Stromal cell of bone marrow (primary cell): ENCODE results near the gene JADE2.

Source experiments
- DNase-seq: peaks from one replicate; pipeline ENCODE4 v3.0.0-alpha.2; 2012; ENCODE audit warnings: low read depth

JADE2 gene

DNA sequence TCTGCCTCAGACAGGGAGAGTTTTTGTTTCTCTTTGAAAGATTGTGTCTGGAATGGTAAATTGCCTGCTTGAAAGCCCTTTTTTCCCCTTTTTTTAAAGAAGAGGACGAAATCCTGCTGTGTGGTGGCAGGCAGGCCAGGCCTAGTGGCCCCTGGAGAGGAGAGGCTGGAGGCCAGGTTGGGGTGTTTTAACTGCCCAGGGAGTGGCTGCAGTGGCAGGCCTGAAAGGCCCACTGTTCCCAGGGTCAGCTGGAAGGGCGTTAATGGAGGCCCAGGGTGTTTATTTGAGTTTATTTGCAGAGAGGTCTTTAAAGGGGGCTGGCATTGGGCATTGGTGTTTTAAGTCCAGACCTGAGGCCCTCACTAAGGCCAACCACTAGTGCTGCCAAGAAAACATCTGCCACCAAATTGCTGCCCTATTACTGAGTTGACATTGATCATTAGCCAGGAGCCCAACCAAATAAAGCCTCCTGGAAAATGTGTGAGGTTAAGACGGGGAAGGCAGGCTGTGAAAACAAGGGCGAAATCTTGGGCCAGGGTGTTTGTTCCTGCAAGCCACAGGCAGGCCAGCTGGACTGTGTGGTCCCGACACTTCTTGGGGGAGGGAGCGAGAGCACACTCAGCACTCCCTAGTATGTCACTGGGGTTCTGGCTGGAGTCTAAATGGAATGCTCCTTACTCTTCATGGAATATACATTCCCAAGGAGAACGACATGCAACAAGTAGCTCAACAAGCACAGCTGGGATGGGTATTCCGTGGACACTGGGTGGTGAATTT is 5.0 kb downstream of the JADE2 start:
- DNase-seq: no peak

DNA sequence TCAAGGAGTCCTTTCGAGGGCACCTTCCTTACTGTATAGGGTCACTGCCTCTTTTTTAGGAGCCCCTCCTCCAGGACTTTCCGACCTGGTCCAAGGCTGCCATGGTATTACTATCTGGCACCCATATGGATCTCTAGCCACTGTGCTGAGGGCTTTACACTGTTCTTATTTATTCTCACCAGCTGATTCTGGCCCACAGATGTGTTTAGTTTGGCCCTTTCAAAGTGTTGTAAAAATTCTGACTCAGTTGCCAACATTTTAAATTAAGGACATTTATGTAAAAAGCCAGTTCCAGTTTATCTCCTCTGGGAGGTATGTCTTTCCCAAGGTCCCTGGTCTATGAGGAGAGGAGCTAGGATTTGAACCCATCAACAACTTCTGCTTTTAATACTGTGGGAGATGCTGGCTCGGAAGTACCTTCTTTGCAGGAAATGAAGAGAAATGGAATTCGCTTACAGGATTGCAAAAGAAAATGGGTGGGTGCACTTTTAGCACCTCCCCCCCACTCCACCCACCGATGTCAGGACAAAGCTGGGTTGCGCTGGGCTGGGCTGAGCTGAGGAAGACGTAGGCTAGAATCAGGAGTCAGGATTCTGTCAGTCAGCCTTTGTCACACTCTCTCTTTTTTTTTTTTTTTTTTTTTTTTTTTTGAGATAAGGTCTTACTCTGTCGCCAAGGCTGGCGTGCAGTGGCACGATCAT is 7.8 kb downstream of the JADE2 start:
- no peak for DNase-seq

DNA sequence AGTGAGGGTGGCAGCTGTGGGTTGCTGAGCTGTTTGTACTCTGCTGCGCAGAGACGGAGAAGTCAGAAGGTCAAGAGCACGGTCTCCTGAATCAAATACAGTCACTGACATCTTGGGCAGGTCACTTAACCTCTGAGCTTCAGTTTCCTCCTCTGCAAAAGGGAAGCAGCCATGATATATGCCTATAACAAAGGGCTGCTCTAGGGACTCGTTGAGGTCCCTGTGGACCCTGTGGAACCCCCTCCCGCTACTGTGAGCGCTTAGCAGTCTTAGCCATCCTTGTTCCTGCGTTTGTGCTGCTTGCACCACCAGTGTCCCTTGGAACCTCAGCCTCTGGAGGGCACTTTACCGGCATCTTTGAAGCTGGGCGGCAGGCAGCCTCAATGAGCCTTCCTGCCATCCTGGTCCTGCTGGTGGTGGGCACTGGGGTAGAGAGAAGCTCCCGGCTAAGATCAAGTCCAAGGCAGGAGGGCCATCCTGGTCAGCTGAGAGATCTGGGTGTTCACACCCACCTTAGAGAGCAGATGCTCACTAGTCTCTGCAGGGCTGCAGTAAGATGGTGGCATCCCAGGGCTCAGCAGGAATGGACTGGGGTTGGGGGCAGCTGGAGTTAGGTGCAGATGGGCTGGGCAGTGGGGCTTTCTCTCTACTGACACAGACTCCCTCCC is 8.7 kb downstream of the JADE2 start:
- no peak for DNase-seq

DNA sequence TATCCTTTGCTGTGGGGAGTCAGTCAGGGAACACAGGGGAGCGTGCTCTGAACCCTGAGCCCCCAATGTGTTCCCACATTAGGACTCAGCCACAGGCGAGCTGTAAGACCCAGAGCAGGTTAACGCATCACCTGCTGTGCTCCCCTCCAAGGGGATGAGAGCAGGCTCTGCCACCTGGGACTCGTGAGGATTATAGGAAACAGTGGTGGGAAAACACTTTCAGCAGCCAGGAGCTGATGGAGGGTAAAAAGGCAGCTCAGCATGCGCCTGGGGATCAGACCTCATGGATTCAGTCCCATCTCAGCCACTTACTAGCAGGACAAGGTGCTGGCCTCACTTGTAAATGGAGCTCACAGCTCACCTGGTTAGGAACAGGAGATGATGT is 9.2 kb downstream of the JADE2 start:
- no peak for DNase-seq

DNA sequence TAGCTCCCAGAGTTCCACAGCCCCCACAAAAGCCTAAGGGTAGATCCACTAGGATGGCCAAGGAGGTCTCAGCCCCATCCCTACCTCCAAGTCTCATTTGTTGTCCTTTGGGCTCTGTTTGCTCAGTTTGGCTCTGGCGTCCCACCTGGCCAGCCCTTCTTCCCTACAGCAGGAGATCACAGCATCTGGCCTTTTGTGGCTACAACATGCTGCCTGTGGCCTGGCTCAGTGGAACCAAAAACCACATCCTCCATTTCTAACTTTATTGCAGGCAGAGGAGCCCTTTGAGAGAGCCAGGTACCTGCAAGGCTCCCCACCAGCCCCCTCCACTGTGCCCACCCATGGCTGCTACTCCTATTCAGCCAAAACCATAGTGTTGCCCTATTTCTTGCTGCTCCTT is 11.4 kb downstream of the JADE2 start:
- no peak for DNase-seq

DNA sequence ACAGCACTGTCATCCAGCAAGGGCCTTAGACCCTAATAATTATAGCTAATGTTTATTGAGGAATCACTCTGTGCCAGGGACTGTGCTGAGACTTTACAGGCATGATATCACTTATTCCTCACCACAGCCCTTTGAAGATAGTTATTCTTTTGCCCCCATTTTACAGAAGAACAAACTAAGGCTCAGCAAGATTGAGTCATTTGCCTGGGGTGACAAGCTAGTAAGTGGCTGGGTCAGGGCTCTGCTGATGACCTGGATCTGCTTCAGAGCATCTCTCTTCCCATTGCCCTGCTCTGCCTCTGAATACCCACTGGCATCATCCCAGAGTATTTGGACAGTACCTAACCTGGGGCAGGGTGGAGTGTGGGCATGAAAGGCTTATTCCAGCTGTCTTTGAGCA is 11.8 kb downstream of the JADE2 start:
- DNase-seq: no peak

DNA sequence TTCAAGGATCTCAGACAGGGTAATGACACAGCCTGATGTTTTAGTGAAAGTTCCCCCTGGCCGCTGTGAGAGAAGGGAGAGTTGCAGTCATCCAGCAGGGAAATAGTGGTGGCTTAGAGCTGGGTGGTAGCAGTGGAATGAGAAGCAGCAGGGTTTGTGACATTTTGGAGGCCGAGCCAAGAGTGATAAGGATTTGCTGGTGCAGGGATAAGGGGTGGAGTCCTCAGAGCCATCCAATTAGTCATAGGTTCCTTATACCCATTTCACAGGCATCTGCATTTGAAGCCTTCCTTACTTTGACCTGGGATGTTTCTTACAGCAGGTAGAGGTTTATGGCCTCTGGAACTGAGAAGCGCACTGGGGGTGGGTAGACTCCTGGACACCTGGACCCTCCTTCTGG is 12.8 kb downstream of the JADE2 start:
- DNase-seq: no peak

DNA sequence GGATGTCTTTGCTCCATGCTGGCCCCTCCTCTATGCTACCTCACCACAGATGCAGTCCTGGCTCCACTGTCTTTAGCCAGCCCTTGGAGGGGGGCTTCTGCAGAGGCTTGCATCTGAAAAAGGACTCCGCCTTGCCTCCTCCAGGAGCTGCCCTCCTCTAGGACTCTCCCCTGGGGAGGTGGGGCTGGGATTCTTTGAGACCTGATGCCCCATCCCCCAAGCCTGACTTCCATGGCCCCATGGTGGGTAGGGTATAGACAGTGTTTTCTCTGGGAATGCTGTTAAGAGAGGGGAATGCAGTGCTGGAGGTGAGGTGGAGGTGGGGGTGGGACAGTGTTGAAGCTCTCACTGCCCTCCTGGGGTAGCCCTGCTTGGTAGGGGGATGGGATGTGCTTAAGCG is 14.3 kb downstream of the JADE2 start:
- no peak for DNase-seq

DNA sequence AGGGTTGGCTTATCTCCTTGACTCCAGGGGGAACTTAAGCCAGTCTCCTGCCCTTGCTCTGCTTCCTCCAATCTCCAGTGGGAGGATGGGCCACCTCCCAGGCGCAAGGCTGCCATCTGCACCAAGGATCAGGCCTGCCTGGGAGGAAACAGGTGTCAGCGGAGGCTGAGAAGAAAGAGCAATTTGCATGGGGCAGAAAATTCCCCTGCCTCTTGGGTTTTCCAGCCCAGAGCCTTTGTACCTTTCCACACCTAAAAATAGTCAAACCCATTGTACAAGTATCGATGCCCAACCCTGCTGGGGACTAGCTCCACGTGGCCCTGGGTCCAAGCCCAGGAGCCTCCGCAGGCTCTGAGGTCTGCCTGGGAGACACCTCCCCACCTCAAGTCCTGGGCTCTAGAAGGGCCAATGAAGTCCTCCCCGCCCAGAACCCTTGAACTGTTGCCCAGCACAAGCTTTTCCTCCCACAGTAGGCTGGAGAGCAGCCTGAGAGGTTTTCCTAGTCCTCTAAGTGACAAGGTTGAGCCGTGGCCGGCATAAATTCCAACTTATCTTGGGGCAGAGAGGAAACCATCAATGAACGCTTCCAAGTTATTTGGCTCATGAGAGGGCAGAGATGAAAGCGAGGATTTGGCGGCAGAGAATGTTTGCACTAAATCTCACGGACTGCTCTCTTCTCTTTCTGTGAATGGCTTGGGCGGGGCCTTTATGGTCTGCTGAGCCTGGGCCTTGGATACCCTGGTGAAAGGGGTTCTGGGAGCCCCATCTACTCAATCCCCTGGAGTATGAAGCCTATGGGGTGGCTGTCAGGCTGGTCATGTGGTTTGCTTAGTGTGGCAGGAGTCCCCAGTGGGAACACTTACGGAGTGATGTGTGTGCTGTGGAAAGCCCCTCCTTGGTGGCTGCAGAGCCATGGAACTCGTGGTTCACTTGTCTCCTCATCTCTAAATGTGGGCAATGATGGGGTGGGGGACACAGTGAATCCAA is 15.6 kb downstream of the JADE2 start:
- DNase-seq: no peak

DNA sequence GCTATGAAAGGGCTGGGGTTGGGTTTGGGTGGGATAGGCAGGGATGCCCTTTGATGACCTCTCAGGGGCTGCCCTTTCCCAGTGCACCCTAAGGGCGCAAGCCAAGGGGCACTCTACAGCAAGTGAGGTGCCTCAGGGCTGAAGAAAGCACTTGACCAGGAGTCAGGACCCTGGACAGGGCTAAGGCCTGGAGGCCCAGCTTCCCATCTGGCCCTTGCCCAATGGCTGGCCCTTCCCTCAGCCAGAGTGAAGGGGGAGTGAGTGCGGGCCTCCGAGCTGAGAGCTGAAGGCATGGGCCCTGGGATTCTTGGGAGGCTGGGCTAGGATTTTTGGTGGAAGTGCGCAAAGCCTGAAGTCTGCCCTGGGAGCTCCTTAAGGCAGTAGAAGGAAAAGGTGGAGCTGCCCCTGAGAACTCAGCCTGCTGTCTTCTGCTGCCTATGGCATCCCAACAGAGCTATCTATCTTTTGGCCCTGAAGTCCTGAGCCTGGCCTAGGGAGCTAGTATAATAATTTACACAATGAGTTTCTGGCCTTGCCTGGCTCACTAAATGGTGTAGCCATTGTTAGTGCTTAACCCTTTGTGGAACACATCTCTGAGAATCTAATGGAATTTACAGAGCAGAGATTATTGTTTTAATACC is 16.4 kb downstream of the JADE2 start:
- no peak for DNase-seq

DNA sequence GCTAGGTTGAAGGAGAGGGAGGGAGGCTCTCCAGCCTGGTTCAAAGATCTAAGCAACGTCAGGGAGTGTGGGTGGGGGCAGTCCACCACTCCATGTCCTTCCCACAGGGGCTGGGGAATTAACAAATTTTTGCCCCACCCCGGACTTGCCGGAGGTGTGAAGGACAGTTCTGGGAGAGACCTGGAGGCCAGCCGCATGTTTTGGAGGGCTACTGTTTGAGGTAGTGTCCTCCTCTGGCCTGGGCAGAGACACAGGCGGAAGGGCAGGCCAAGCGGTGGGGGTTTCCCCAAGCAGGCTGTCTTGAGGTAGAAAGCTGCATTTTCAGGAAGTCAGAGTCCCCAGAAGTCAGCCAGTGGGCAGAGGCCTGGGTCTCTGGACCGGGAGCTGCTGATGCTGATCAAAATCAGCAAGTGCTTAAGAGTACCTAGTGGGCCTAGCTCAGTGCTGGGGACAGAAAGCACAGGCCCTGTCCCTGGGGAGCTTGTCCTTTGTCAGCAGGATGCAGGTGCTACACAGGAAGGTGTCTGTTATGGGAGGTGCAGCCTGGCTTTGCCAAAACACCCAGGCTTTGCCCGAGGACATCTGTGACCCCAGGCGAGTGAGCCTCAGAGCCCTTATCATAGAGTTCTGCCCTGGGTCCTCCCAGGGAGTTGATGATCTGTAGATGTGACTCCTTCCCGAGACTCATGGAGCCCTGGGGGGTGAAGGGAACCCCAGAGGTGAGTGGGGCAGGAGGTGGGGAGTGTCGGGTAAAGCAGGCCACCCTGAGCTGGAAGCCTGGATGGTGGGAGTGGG is 18.5 kb downstream of the JADE2 start:
- no peak for DNase-seq

DNA sequence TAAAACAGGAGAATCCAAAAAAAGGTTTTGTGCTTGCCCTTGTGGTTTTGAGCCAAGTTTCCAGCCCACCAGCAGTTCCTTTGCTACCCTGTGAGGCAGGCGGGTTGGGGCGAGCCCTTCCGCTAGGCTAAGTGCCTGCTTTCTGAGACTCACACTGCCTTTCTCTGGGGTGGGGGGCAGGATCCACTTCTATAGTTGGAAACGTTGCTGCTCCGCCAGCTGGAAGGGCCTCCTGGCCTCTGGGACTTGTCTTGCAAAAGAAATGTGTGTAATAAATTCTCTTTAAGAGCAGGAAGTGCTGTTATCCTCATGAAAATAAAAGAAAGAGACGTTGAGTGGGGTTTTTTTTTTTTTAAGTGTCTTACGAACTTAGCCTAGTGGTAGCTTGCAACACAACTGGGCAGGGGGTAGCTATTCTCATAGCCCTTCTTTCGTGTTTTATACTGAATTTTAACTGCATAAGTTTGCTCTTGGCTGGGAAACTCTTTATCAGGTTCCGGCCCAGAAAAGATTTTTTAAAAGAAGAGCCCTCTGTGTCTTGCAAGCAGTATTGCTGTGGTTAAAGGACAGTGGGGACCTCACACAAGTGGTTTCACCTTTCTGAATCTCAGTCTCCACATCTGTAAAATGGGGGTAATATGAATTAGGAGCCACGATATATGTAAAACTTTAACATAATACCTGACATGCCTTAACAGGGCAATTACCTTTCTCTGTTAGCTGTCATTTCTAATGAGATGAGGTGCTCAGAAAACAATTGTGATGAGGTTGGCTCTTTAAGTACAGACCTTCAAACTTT is 19.8 kb downstream of the JADE2 start:
- DNase-seq: peak; percentile 48

DNA sequence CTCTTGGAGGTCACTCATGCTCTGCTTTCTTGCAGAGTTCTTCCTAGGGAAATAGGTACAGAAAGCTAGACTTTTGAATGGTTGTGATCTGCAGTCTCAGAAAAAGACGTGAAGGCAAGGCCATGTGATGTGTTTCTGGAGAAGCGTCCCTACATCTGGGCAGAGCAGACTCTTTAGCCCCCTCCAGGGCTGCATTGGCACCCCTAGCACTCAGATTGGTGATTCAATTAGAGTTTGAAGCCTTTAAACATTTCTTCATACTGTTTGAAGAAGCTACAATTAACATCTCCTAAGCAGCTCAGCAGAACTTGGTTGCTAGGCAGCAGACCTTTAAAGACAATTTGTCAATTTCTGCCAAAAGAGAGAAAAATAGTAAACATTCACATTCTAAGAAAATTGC is 21.6 kb downstream of the JADE2 start:
- no peak for DNase-seq

DNA sequence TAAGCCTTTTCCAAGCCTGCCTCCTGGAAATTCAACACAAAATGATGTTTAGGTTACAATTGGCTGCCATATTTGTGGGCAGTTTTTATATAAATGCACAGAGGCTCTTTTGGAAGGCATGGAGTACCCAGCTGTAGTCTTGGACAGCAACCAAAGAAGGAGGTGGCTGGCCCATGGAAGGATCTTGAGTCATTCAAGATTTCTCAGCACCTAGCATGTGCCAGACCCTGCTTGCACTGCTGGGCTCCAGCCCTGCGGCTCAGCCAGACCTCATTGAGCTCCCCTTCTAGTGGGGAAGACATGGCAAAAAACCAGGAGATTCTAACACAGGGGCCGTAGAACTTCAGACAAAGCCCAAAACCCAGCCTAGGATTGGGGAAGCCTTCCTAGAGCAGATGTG is 22.1 kb downstream of the JADE2 start:
- DNase-seq: peak; percentile 79

DNA sequence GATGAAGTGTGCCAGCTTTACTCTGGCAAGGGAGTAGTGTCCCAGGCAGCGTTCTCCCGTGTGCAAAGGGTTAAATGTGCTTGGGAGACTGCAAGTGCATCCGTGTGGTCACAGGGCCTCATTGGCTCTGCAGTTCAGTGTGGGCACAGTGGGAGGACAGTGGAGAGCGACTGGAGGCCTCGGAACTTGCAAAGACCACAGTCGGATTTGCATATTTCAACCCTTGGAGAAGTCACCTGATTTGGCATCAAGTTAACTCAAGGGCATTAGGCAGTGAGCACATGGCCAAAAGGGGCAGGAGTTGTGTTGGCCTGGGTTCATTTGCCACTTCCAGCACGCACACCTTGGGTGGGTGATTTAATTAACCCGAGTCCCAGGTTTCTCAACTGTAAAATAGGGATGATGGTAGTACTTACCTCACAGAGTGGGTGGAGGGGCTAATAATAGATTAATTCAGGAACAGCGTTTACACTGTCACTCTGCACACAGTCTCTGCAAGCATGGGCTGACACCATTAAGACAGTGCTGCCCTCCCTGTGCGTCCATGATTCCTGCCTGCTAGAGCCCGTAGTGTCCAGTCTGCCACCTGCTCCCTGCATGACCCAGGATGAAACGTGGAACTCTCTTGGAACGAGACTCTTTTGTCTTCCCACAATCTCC is 22.7 kb downstream of the JADE2 start:
- no peak for DNase-seq

DNA sequence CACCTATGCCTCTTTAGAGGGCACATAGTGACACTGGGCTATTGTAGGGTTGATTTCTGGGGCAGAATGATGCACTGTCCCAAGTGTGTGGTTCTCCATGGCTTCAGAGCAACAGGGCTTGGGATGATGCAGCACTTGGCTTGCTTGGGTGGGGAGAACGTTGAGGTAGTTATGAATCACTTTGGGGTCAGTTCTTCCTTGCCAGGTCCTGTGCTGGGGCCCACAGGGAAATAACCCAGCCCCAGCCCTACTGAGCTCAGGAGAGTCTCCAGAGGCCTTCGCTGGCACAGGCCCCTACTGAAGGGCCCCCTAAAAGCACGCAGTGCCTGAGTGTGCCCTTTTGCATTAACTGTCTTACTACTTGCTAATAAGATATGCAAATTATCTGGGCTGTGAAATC is 24.2 kb downstream of the JADE2 start:
- DNase-seq: peak; percentile 83

DNA sequence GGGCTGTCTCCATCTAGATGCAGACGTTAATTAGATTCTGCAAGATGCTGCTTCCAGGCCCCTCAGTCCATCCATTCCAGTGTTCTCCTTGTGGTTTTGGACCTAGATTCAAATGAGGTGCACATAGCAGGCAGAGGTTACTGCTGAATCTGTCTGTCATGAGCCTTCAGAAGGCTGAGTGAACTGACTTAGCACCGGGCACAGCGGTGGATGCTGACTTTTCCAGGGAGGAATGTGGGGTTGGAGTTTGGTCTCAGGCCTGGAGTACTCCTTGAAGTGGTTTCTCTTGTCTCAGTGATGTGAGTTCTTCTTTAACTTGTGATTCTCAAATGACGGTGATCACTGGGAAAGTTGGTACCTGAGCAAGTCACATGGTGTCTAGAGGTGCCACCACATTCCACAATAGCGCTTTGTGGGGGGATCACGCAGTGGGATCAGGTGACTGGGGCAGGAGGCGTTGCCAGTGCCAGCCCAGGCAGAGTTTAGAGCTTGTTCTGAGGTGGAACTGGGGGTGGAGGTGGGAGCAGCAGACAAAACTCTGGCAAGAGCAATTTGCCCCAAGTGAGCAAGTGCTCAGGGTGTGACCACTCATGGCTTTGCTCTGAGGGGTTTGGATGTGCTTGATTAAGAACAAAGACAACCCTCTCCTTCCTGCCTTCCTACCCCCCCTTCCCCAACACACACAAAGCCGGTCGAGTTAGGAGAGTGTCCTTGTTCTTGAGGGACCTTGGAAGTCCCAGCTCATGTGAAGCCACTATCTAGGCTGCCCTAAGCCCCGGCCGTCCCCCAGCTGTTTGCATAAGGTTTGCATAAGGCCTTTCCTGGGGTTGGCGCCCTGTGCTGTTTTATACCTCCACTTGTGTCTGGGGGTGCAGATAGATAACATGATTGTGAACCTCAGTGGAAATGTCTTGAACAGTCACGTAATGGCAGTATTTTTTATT is 25.1 kb downstream of the JADE2 start:
- DNase-seq: no peak

DNA sequence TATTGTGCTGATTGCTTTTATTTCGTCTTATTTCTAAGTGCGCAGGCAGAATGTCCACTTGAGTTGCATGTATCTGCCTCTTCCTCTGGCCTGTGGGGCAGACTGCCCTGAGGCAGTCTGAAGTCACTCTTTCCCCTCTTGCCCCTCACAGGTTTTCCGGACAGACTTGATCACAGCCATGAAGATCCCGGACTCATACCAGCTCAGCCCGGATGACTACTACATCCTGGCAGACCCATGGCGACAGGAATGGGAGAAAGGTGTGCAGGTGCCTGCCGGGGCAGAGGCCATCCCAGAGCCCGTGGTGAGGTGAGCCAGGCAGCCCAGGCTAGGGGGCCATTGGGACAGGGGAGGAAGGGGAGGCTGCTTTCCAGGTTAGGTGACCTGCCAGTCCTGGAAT is 26.4 kb downstream of the JADE2 start:
- no peak for DNase-seq
